OCI-LY1 (cell line): ENCODE results near the gene PSMG4.

Experiments used
- EZH2 ChIP-seq: fragments of 200-600 bp; sonication (generic), shearing (Covaris generic); IDR thresholded peaks from 2 replicates; pipeline ENCODE4 v1.8.0; 2017; ENCODE audit warnings: borderline replicate concordance, mixed run types, mild to moderate bottlenecking, antibody characterized with exemption, low read length, moderate library complexity, mixed read lengths
- TF ChIP-seq, protein P1 (sequence below): fragments of 200-600 bp; sonication (generic), shearing (Covaris generic); IDR thresholded peaks from 2 replicates; pipeline ENCODE4 v1.5.1; 2017; ENCODE audit warnings: mild to moderate bottlenecking, antibody characterized with exemption, low read length, moderate library complexity, mixed read lengths

DNA sequence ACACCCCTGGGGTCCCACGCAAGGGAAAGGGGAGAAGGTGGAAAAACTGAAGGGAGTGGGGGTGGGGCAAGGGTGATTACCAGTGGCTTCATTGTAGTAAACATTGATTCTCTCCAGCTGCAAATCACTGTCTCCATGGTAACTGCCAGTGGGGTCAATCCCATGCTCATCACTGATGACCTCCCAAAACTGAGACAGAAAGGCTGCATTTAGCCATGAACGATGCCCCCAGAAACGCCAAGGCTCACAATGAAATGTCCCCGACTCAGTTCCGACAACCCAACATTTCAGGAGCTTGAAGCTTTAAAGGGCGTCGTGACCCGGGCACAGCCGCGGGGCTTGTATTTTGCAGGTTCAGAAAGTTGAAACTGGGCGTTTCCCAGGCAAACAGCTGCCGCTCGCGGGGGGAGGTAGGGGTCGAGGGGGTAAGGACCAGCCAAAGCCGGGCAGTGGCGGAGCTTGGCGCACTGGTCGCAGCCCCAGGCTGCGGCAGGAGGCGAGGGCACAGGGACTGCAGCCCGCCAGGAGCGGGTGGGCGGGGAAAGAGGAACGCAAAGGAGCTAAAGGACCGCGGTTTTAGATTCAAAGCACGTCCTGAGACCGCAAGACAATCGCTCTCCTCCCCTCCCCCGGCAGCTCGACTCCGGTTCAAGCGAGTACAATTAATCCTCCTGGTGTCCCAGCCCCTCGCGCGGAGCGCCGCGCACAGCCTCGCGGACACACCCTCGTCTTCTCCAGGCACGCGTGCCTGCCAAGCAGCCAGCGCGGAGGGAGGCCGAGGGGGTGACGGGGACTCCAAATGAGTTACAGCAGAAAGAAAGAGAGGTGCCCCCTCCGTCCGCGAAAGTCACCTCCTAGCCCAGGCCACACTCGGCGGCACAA, 32.0 kb upstream of the PSMG4 start:
- TF ChIP-seq EZH2 = no peak
- TF ChIP-seq, protein P1, sequence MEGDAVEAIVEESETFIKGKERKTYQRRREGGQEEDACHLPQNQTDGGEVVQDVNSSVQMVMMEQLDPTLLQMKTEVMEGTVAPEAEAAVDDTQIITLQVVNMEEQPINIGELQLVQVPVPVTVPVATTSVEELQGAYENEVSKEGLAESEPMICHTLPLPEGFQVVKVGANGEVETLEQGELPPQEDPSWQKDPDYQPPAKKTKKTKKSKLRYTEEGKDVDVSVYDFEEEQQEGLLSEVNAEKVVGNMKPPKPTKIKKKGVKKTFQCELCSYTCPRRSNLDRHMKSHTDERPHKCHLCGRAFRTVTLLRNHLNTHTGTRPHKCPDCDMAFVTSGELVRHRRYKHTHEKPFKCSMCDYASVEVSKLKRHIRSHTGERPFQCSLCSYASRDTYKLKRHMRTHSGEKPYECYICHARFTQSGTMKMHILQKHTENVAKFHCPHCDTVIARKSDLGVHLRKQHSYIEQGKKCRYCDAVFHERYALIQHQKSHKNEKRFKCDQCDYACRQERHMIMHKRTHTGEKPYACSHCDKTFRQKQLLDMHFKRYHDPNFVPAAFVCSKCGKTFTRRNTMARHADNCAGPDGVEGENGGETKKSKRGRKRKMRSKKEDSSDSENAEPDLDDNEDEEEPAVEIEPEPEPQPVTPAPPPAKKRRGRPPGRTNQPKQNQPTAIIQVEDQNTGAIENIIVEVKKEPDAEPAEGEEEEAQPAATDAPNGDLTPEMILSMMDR = no peak
